D341Med (cell line): ENCODE measurements around the gene NAAA.
"Not testable (repeated sequence)": the region's sequence is repeated elsewhere in the genome, so short reads cannot be mapped to it uniquely, and the experiment has no call there.

ENCODE experiments used
- DNase-seq: peaks from one replicate; pipeline ENCODE4 v3.0.0; 2012; ENCODE audit warnings: low spot score

Gene NAAA

GRCh38 chr4:75940692-75941253, at the start of gene NAAA:
Gene NAAA (minus strand): TSS chr4:75941013. CDS start chr4:75940949, 64 bp downstream.
- peak; percentile 85 for DNase-seq

GRCh38 chr4:75989846-75990528, 49.2 kb upstream of the NAAA start:
- no peak for DNase-seq

- no peak for DNase-seq
Measured at GRCh38 chr4:75985116-75985515, 44.3 kb upstream of the NAAA start.

GRCh38 chr4:75980576-75980975, 39.8 kb upstream of the NAAA start:
- no peak for DNase-seq

- no peak for DNase-seq
Measured at GRCh38 chr4:75976177-75976576, 35.4 kb upstream of the NAAA start.

GRCh38 chr4:75973766-75974165, 33.0 kb upstream of the NAAA start:
- no peak for DNase-seq

GRCh38 chr4:75968084-75968483, 27.3 kb upstream of the NAAA start:
- no peak for DNase-seq

GRCh38 chr4:75963558-75963957, 22.7 kb upstream of the NAAA start:
- DNase-seq = no peak

GRCh38 chr4:75962072-75962471, 21.3 kb upstream of the NAAA start:
- DNase-seq = not testable (repeated sequence)

- not testable (repeated sequence) for DNase-seq
Measured at GRCh38 chr4:75958546-75958945, 17.7 kb upstream of the NAAA start.

GRCh38 chr4:75954811-75955210, 14.0 kb upstream of the NAAA start:
- DNase-seq = not testable (repeated sequence)

GRCh38 chr4:75953509-75953908, 12.7 kb upstream of the NAAA start:
- no peak for DNase-seq

GRCh38 chr4:75950213-75950815, 9.5 kb upstream of the NAAA start:
- DNase-seq = no peak

GRCh38 chr4:75948822-75949444, 8.1 kb upstream of the NAAA start:
- no peak for DNase-seq

GRCh38 chr4:75939890-75940691, 722 bp downstream of the NAAA start:
- peak; percentile 80 for DNase-seq

- DNase-seq = no peak
Measured at GRCh38 chr4:75935628-75936027, 5.2 kb downstream of the NAAA start.

- DNase-seq = no peak
Measured at GRCh38 chr4:75930152-75930551, 10.7 kb downstream of the NAAA start.

- not testable (repeated sequence) for DNase-seq
Measured at GRCh38 chr4:75924916-75925315, 15.9 kb downstream of the NAAA start.

GRCh38 chr4:75924309-75924827, 16.4 kb downstream of the NAAA start:
- no peak for DNase-seq

- no peak for DNase-seq
Measured at GRCh38 chr4:75922588-75922987, 18.2 kb downstream of the NAAA start.

GRCh38 chr4:75921910-75922309, 18.9 kb downstream of the NAAA start:
- DNase-seq = no peak

GRCh38 chr4:75920327-75920726, 20.5 kb downstream of the NAAA start:
- no peak for DNase-seq
